Measurements from ENCODE around the gene GRIK1. TPM values are rescaled to one million over a fixed set of nuclear protein-coding genes. Genes with fewer than 3 reads are reported as not detected.

The GRIK1 gene
- total and polyA plus RNA-seq, 2 experiments from 2014 or later: not detected

- no peak for TF ChIP-seq EZH2phosphoT487 (IDR thresholded peaks at IDR 0.05; ENCODE audit: insufficient read depth, low read depth)
- no peak for TF ChIP-seq EZH2 (IDR thresholded peaks at IDR 0.05; ENCODE audit: insufficient read depth, poor library complexity, severe bottlenecking)
- Histone ChIP-seq H3K4me3 (no peak overlapping the region), H3K27ac (no peak overlapping the region), H3K79me2 (ENCODE audit: insufficient read depth) (no peaks in the 10 kb centered on the region), H3F3A (ENCODE audit: insufficient read depth) (no peaks in the 10 kb centered on the region), H4K20me1 (ENCODE audit: insufficient read depth) (no peaks in the 10 kb centered on the region), H3K36me3 (ENCODE audit: low read depth) (no peaks in the 10 kb centered on the region), H3K27me3 (replicated peaks; ENCODE audit: insufficient read depth) (peaks cover 49% of the 10 kb centered on the region), H3K4me1 (ENCODE audit: insufficient read depth) (no peaks in the 10 kb centered on the region), H3K9me2 (ENCODE audit: insufficient read depth) (no peaks in the 10 kb centered on the region), H3K4me2 (ENCODE audit: unreplicated experiment) (no peak overlapping the region), H3K9ac (no peak overlapping the region), H3K9me3 (ENCODE audit: low read depth) (no peaks in the 10 kb centered on the region), H2AFZ (no peak overlapping the region)
- no peak for DNase-seq
- in situ Hi-C loops (cut with MboI): no loop called here
- WGBS, 2 experiments (ENCODE audit: low coverage in 1 of 2, low lambda C conversion rate in 2 of 2, missing lambda C conversion rate in 2 of 2): 46 to 56% methylated on average over 1 of the region's 1 CpG
Measured at GRCh38 chr21:29942034-29942433, 2.2 kb upstream of the GRIK1 start.

GRCh38 chr21:29940991-29941390 lies 1.2 kb upstream of the GRIK1 start:
- Histone ChIP-seq H3K9me3 (ENCODE audit: low read depth) (no peaks in the 10 kb centered on the region), H3K27me3 (replicated peaks; ENCODE audit: insufficient read depth) (peaks cover 54% of the 10 kb centered on the region)
- 36 to 42% methylated on average over 2 of the region's 2 CpGs for WGBS, 2 experiments (ENCODE audit: low coverage in 1 of 2, low lambda C conversion rate in 2 of 2, missing lambda C conversion rate in 2 of 2)

GRCh38 chr21:29940361-29940760 lies 565 bp upstream of the GRIK1 start:
- no peak for TF ChIP-seq EZH2 (IDR thresholded peaks at IDR 0.05; ENCODE audit: insufficient read depth, poor library complexity, severe bottlenecking)
- Histone ChIP-seq H2AFZ (no peak overlapping the region), H3K4me2 (ENCODE audit: unreplicated experiment) (no peak overlapping the region), H3K9me2 (ENCODE audit: insufficient read depth) (no peaks in the 10 kb centered on the region), H3F3A (ENCODE audit: insufficient read depth) (no peaks in the 10 kb centered on the region), H3K4me3 (no peak overlapping the region), H3K9me3 (ENCODE audit: low read depth) (no peaks in the 10 kb centered on the region), H3K9ac (no peak overlapping the region), H3K27ac (no peak overlapping the region), H3K4me1 (ENCODE audit: insufficient read depth) (no peaks in the 10 kb centered on the region), H4K20me1 (ENCODE audit: insufficient read depth) (no peaks in the 10 kb centered on the region), H3K36me3 (ENCODE audit: low read depth) (no peaks in the 10 kb centered on the region), H3K27me3 (replicated peaks; ENCODE audit: insufficient read depth) (peaks cover 54% of the 10 kb centered on the region), H3K79me2 (ENCODE audit: insufficient read depth) (no peaks in the 10 kb centered on the region)
- WGBS, 2 experiments (ENCODE audit: low coverage in 1 of 2, low lambda C conversion rate in 2 of 2, missing lambda C conversion rate in 2 of 2): 3 to 4% methylated on average over 6 of the region's 6 CpGs
- in situ Hi-C loops (cut with MboI): no loop called here
- no peak for DNase-seq

More at GRCh38 chr21:29940991-29941390, 1.2 kb upstream of the GRIK1 start:
- Histone ChIP-seq H3F3A (ENCODE audit: insufficient read depth) (no peaks in the 10 kb centered on the region), H3K79me2 (ENCODE audit: insufficient read depth) (no peaks in the 10 kb centered on the region), H3K4me2 (ENCODE audit: unreplicated experiment) (no peak overlapping the region), H3K9me2 (ENCODE audit: insufficient read depth) (no peaks in the 10 kb centered on the region), H3K4me3 (no peak overlapping the region), H3K9ac (no peak overlapping the region), H3K36me3 (ENCODE audit: low read depth) (no peaks in the 10 kb centered on the region), H3K4me1 (ENCODE audit: insufficient read depth) (no peaks in the 10 kb centered on the region), H2AFZ (no peak overlapping the region), H3K27ac (no peak overlapping the region), H4K20me1 (ENCODE audit: insufficient read depth) (no peaks in the 10 kb centered on the region)
- TF ChIP-seq EZH2phosphoT487 (IDR thresholded peaks at IDR 0.05; ENCODE audit: insufficient read depth, low read depth) (no peak), EZH2 (IDR thresholded peaks at IDR 0.05; ENCODE audit: insufficient read depth, poor library complexity, severe bottlenecking) (no peak)
- no peak for DNase-seq
- in situ Hi-C loops (cut with MboI): no loop called here

- in situ Hi-C loops (cut with MboI): no loop called here
Measured at GRCh38 chr21:29939104-29939923, 482 bp downstream of the GRIK1 start.

More at GRCh38 chr21:29939104-29939923, 482 bp downstream of the GRIK1 start:
- Histone ChIP-seq H4K20me1 (ENCODE audit: insufficient read depth) (no peaks in the 10 kb centered on the region), H3K9ac (no peak overlapping the region), H2AFZ (peak overlapping the region; percentile 51), H3K27ac (no peak overlapping the region), H3K36me3 (ENCODE audit: low read depth) (no peaks in the 10 kb centered on the region), H3K4me1 (ENCODE audit: insufficient read depth) (no peaks in the 10 kb centered on the region), H3K79me2 (ENCODE audit: insufficient read depth) (no peaks in the 10 kb centered on the region), H3F3A (ENCODE audit: insufficient read depth) (no peaks in the 10 kb centered on the region), H3K4me2 (ENCODE audit: unreplicated experiment) (peak overlapping the region; percentile 57), H3K9me2 (ENCODE audit: insufficient read depth) (no peaks in the 10 kb centered on the region), H3K9me3 (ENCODE audit: low read depth) (no peaks in the 10 kb centered on the region), H3K4me3 (peak overlapping the region; percentile 53), H3K27me3 (replicated peaks; ENCODE audit: insufficient read depth) (peaks cover 54% of the 10 kb centered on the region)
- WGBS, 2 experiments (ENCODE audit: low coverage in 1 of 2, low lambda C conversion rate in 2 of 2, missing lambda C conversion rate in 2 of 2): 2% methylated on average over 48 to 49 of the region's 62 CpGs
- TF ChIP-seq EZH2 (IDR thresholded peaks at IDR 0.05; ENCODE audit: insufficient read depth, poor library complexity, severe bottlenecking) (no peak), EZH2phosphoT487 (IDR thresholded peaks at IDR 0.05; ENCODE audit: insufficient read depth, low read depth) (no peak)
- peak; percentile 20 for DNase-seq
